HepG2 (cell line): Measurements from ENCODE around the gene PEX3. TPM values are rescaled to one million over a fixed set of nuclear protein-coding genes. Genes with fewer than 3 reads are reported as not detected.

Experiments
- ASH2L ChIP-seq: fragments of 300-600, 200-600 bp; sonication (generic); IDR thresholded peaks from 2 replicates; pipeline ENCODE4 v1.7.0; 2017; ENCODE audit warnings: low read depth, mild to moderate bottlenecking, moderate library complexity, mixed read lengths, low read length; ENCODE audit not compliant: insufficient read length
- CBX2 ChIP-seq, 2 experiments: fragments of 200-600 bp in 1 of 2; sonication (generic); formaldehyde crosslinking in 1 of 2; IDR thresholded peaks; 2 replicates each; pipeline versions ENCODE4 v1.7.0 to v1.8.1; 2018 to 2022; ENCODE audit warnings: low read depth in 2 of 2, low read length in 1 of 2, mild to moderate bottlenecking in 1 of 2, missing genetic modification reagents in 1 of 2
- CREM ChIP-seq, 2 experiments: sonication (generic) in 1 of 2; formaldehyde crosslinking in 1 of 2; IDR thresholded peaks; 2 replicates each; pipeline versions ENCODE4 v1.4.0 to v1.6.1; 2016 to 2020; ENCODE audit warnings: antibody characterized with exemption in 1 of 2, mild to moderate bottlenecking in 1 of 2, missing genetic modification reagents in 1 of 2
- FOSL1 ChIP-seq: sonication (generic); formaldehyde crosslinking; IDR thresholded peaks from 2 replicates; pipeline ENCODE4 v1.9.0; 2021; ENCODE audit warnings: missing genetic modification reagents, borderline replicate concordance
- FOXK1 ChIP-seq: sonication (generic); formaldehyde crosslinking; IDR thresholded peaks from 2 replicates; pipeline ENCODE4 v1.4.0; 2020; ENCODE audit warnings: low read depth, missing genetic modification reagents, borderline replicate concordance
- HHEX ChIP-seq: IDR thresholded peaks from 2 replicates; pipeline ENCODE4 v1.6.1; 2016; ENCODE audit warnings: control low read depth
- JUND ChIP-seq: sonication (generic); formaldehyde crosslinking; IDR thresholded peaks from 2 replicates; pipeline ENCODE4 v1.8.0; 2022; ENCODE audit warnings: mild to moderate bottlenecking, missing genetic modification reagents
- KLF15 ChIP-seq: sonication (generic); formaldehyde crosslinking; IDR thresholded peaks from 2 replicates; pipeline ENCODE4 v1.8.1; 2023; ENCODE audit warnings: borderline replicate concordance, mild to moderate bottlenecking, inconsistent platforms, missing genetic modification reagents, mixed read lengths
- NR2F6 ChIP-seq, 2 experiments: IDR thresholded peaks; 2 replicates each; pipeline ENCODE4 v1.6.1; 2016; ENCODE audit warnings: antibody characterized with exemption in 1 of 2, mild to moderate bottlenecking in 1 of 2
- RAD51 ChIP-seq: fragments of 450-650 bp; IDR thresholded peaks from 2 replicates; pipeline ENCODE4 v1.6.1; 2016; ENCODE audit warnings: borderline replicate concordance
- ZBTB38 ChIP-seq: sonication (generic); formaldehyde crosslinking; IDR thresholded peaks from 2 replicates; pipeline ENCODE4 v1.5.1; 2020; ENCODE audit warnings: mild to moderate bottlenecking, missing genetic modification reagents
- ZNF205 ChIP-seq: IDR thresholded peaks from 2 replicates; pipeline ENCODE4 v1.6.1; 2018; ENCODE audit warnings: missing biosample characterization, missing genetic modification reagents
- ZNF260 ChIP-seq: sonication (generic); formaldehyde crosslinking; IDR thresholded peaks from 2 replicates; pipeline ENCODE4 v1.4.0; 2020; ENCODE audit warnings: missing genetic modification reagents, low read depth, mild to moderate bottlenecking, borderline replicate concordance
- ZNF335 ChIP-seq: sonication (generic); formaldehyde crosslinking; IDR thresholded peaks from 2 replicates; pipeline ENCODE4 v1.4.0; 2020; ENCODE audit warnings: missing genetic modification reagents
- ZNF557 ChIP-seq: sonication (generic); formaldehyde crosslinking; IDR thresholded peaks from 2 replicates; pipeline ENCODE4 v1.4.0; 2020; ENCODE audit warnings: missing genetic modification reagents
- ZSCAN22 ChIP-seq: sonication (generic); formaldehyde crosslinking; IDR thresholded peaks from 2 replicates; pipeline ENCODE4 v1.4.0; 2020; ENCODE audit warnings: mild to moderate bottlenecking, missing genetic modification reagents
- polyA plus RNA-seq, 8 experiments: library from polyadenylated mRNA; depleted of rRNA in 3 of 8; stranded (reverse) in 7 of 8; unstranded in 1 of 8; fragments of >200 nt; fragmentation: Illumina TruSeq in 4 of 8; extraction: Trizol in 4 of 8; gene quantifications; 2 replicates each; pipeline versions ENCODE4 v1.2.1 to v1.2.3, GENCODE V29; 2011 to 2016; ENCODE audit warnings: low read depth in 4 of 8, missing spikeins in 1 of 8, mixed read lengths in 1 of 8; ENCODE audit not compliant: insufficient read depth in 1 of 8
- total RNA-seq, 5 experiments: library from RNA; depleted of rRNA; stranded (reverse); fragments of >200 nt; fragmentation: Illumina TruSeq; extraction: Trizol; gene quantifications; 2 replicates each; pipeline ENCODE4 v1.2.3, GENCODE V29; 2016; ENCODE audit warnings: low read depth in 1 of 5
- TF ChIP-seq, protein P1 (sequence below): sonication (generic); formaldehyde crosslinking; IDR thresholded peaks from 2 replicates; pipeline ENCODE4 v1.5.0; 2020; ENCODE audit warnings: missing genetic modification reagents
- TF ChIP-seq, protein P2 (sequence below): sonication (generic); formaldehyde crosslinking; IDR thresholded peaks from 2 replicates; pipeline ENCODE4 v1.5.1; 2020; ENCODE audit warnings: mild to moderate bottlenecking, missing genetic modification reagents, borderline replicate concordance

The PEX3 gene
- total and polyA plus RNA-seq, 2 of the 13 experiments (the other 11 are each of a cell fraction or from before 2014, with no cell fraction given): 30.9 to 40.8 TPM

DNA sequence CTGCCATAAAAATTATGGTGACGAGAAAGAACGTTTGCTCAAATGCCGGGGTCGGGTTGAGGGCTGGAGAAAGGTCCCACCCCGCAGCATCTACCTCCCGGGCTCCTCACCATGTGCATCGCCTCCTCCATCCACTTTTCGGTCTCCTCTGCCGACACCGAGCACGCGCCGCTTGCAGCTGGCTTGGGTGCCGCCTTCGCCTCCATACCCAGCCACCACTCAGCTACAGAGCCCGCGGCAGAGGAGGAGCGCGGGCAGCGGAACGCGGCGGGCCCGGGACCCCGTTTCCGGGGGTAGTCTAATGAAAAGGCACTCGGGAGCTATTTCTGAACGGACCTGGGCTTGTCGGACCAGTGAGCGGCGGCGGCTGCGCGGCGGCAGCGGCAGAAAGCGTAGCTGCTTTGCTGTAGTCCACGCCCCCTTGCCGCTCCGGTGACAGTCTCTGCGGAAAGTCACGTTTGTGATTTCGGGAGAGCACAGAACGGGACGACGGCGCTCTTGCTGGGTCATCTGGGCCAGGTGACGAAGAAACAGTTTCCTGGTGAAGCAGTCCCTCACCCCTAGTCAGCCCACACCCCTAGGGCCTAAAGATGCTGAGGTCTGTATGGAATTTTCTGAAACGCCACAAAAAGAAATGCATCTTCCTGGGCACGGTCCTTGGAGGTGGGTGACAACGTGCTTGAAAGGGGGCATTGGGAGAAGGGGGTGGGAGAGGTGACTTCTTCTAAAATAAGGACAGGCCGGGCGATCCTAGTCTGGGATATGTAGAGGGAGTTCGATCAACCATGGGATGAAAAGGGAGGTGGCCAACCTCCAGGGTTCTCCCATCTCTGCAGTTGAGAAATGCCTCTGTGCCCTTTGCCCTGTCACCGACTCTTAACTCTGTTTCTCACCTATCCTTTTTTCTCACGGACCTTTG is at the start of gene PEX3, which contains the start of gene ADAT2 (continued):
- TF ChIP-seq ZSCAN22 (CRISPR knock-in tag) (no peak; the same call in 1 of the 2 replicates), FOSL1 (CRISPR knock-in tag) (0 out of 2 replicates have a peak, but pooled peaks have one; percentile 21), KLF15 (CRISPR knock-in tag) (peak; percentile 92; the same call in 1 of the 2 replicates), ZNF557 (peak; percentile 97), JUND (CRISPR knock-in tag) (peak; percentile 80), ZBTB38 (peak; percentile 98), ZNF335 (CRISPR knock-in tag) (peak; percentile 95), RAD51 (no peak), FOXK1 (CRISPR knock-in tag) (peak; percentile 99), ZNF205 (CRISPR knock-in tag) (peak; percentile 95), HHEX (CRISPR knock-in tag) (peak; percentile 65; the same call in 1 of the 2 replicates), NR2F6 (IDR thresholded peaks at IDR 0.05) (peak; percentile 38), NR2F6 (CRISPR knock-in tag; IDR thresholded peaks at IDR 0.05) (peak; percentile 81), CBX2 (IDR thresholded peaks at IDR 0.05; ENCODE audit: low read depth, low read length) (peak; percentile 45; the same call in 1 of the 2 replicates), CBX2 (CRISPR knock-in tag; IDR thresholded peaks at IDR 0.05; ENCODE audit: low read depth) (0 out of 2 replicates have a peak, but pooled peaks have one; percentile 51), ASH2L (peak; percentile 100), CREM (IDR thresholded peaks at IDR 0.05) (peak; percentile 84), CREM (CRISPR knock-in tag; IDR thresholded peaks at IDR 0.05) (peak; percentile 56; the same call in 1 of the 2 replicates), ZNF260 (CRISPR knock-in tag) (no peak)
- TF ChIP-seq, protein P1, sequence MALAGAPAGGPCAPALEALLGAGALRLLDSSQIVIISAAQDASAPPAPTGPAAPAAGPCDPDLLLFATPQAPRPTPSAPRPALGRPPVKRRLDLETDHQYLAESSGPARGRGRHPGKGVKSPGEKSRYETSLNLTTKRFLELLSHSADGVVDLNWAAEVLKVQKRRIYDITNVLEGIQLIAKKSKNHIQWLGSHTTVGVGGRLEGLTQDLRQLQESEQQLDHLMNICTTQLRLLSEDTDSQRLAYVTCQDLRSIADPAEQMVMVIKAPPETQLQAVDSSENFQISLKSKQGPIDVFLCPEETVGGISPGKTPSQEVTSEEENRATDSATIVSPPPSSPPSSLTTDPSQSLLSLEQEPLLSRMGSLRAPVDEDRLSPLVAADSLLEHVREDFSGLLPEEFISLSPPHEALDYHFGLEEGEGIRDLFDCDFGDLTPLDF (CRISPR knock-in tag): peak; percentile 94
- TF ChIP-seq, protein P2, sequence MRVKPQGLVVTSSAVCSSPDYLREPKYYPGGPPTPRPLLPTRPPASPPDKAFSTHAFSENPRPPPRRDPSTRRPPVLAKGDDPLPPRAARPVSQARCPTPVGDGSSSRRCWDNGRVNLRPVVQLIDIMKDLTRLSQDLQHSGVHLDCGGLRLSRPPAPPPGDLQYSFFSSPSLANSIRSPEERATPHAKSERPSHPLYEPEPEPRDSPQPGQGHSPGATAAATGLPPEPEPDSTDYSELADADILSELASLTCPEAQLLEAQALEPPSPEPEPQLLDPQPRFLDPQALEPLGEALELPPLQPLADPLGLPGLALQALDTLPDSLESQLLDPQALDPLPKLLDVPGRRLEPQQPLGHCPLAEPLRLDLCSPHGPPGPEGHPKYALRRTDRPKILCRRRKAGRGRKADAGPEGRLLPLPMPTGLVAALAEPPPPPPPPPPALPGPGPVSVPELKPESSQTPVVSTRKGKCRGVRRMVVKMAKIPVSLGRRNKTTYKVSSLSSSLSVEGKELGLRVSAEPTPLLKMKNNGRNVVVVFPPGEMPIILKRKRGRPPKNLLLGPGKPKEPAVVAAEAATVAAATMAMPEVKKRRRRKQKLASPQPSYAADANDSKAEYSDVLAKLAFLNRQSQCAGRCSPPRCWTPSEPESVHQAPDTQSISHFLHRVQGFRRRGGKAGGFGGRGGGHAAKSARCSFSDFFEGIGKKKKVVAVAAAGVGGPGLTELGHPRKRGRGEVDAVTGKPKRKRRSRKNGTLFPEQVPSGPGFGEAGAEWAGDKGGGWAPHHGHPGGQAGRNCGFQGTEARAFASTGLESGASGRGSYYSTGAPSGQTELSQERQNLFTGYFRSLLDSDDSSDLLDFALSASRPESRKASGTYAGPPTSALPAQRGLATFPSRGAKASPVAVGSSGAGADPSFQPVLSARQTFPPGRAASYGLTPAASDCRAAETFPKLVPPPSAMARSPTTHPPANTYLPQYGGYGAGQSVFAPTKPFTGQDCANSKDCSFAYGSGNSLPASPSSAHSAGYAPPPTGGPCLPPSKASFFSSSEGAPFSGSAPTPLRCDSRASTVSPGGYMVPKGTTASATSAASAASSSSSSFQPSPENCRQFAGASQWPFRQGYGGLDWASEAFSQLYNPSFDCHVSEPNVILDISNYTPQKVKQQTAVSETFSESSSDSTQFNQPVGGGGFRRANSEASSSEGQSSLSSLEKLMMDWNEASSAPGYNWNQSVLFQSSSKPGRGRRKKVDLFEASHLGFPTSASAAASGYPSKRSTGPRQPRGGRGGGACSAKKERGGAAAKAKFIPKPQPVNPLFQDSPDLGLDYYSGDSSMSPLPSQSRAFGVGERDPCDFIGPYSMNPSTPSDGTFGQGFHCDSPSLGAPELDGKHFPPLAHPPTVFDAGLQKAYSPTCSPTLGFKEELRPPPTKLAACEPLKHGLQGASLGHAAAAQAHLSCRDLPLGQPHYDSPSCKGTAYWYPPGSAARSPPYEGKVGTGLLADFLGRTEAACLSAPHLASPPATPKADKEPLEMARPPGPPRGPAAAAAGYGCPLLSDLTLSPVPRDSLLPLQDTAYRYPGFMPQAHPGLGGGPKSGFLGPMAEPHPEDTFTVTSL: peak; percentile 91
